IgD-negative memory B cell (primary cell): Measurements from ENCODE around the gene C13orf46. TPM values are rescaled to one million over a fixed set of nuclear protein-coding genes. Genes with fewer than 3 reads are reported as not detected.

ENCODE experiments used
- H3K27ac Mint-ChIP-seq, 3 donors: one replicate each; pipeline ENCODE4 v1.8.0; 2020 to 2022; ENCODE audit warnings: mild to moderate bottlenecking in 3 of 3, mixed read lengths in 3 of 3, moderate library complexity in 1 of 3
- H3K27me3 Mint-ChIP-seq: one replicate; pipeline ENCODE4 v1.8.0; 2021; ENCODE audit warnings: mixed read lengths
- H3K36me3 Mint-ChIP-seq: one replicate; pipeline ENCODE4 v1.8.0; 2020; ENCODE audit warnings: mild to moderate bottlenecking, mixed read lengths
- H3K4me1 Mint-ChIP-seq, 3 donors: one replicate each; pipeline ENCODE4 v1.8.0; 2020 to 2022; ENCODE audit warnings: mixed read lengths in 3 of 3, mild to moderate bottlenecking in 1 of 3
- H3K4me3 Mint-ChIP-seq, 4 donors: one replicate each; pipeline ENCODE4 v1.8.0; 2020 to 2022; ENCODE audit warnings: mild to moderate bottlenecking in 4 of 4, mixed read lengths in 4 of 4, moderate library complexity in 3 of 4
- H3K9me3 Mint-ChIP-seq, 3 donors: one replicate each; pipeline ENCODE4 v1.8.0; 2020 to 2021; ENCODE audit warnings: mixed read lengths in 3 of 3, mild to moderate bottlenecking in 1 of 3
- polyA plus RNA-seq: library from polyadenylated mRNA; unstranded; fragments of 300-500 nt; fragmentation: Illumina TruSeq; gene quantifications from one replicate; pipeline ENCODE4 v1.2.3, GENCODE V29; 2021

C13orf46 gene
- polyA plus RNA-seq, 1 donor from 2014 or later = 1.1 TPM

DNA sequence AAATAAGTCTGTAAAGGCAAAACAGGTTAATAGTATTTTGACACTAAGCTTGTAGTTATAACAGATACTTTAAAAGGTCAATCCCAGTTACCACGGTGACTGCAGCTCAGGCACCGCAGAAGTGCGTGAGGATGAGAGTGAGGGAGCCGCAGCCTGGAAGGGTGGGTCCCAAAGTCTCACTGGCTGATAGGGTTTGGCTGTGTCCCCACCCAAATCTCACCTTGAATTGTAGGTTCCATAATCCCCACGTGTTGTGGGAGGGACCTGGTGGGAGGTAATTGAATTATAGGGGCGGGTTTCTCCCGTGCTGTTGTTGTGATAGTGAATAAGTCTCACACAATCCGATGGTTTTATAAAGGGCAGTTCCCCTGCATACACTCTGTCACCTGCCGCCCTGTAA lies 70.0 kb downstream of the C13orf46 start:
- Mint-ChIP-seq H3K4me1 (peaks cover 5 to 7% (median 5%) of the 10 kb centered on the region in 3 donors), H3K36me3 (peaks cover 1% of the 10 kb centered on the region), H3K4me3 (no peak overlapping the region), H3K9me3 (no peaks in the 10 kb centered on the region), H3K27me3 (peaks cover 15% of the 10 kb centered on the region), H3K27ac (no peak overlapping the region)

Other genes starting within 250 kb of the C13orf46 start
- 0.70 TPM for gene TMEM255B, start 214.8 kb downstream of the C13orf46 start, polyA plus RNA-seq
- 0.60 TPM for gene GAS6, start 110.0 kb downstream of the C13orf46 start, polyA plus RNA-seq
- gene RASA3, start 158.5 kb upstream of the C13orf46 start, polyA plus RNA-seq = 52.8 TPM
- gene CFAP97D2, start 205.2 kb upstream of the C13orf46 start, polyA plus RNA-seq = not detected